ENCODE data around the gene DAP. TPM values are rescaled to one million over a fixed set of nuclear protein-coding genes. Genes with fewer than 3 reads are reported as not detected.

Gene DAP
- polyA plus RNA-seq, 3 donors: 119 to 128 (median 126) TPM

- no peak for DNase-seq (ENCODE audit: low read depth in 3 of 3, low spot score in 2 of 3)
Measured at GRCh38 chr5:10712574-10713366, 48.3 kb downstream of the DAP start.

GRCh38 chr5:10711562-10711961 lies 49.5 kb downstream of the DAP start:
- DNase-seq (ENCODE audit: low read depth in 3 of 3, low spot score in 2 of 3): no peak

GRCh38 chr5:10710513-10711128 lies 50.4 kb downstream of the DAP start:
- DNase-seq (ENCODE audit: low read depth in 3 of 3, low spot score in 2 of 3): no peak

GRCh38 chr5:10709933-10710332 lies 51.1 kb downstream of the DAP start:
- no peak for DNase-seq (ENCODE audit: low read depth in 3 of 3, low spot score in 2 of 3)

GRCh38 chr5:10709409-10709808 lies 51.6 kb downstream of the DAP start:
- DNase-seq (ENCODE audit: low read depth in 3 of 3, low spot score in 2 of 3): no peak

GRCh38 chr5:10708189-10708944 lies 52.7 kb downstream of the DAP start:
- DNase-seq (ENCODE audit: low read depth in 3 of 3, low spot score in 2 of 3): no peak

GRCh38 chr5:10707198-10708142 lies 53.6 kb downstream of the DAP start:
- no peak for DNase-seq (ENCODE audit: low read depth in 3 of 3, low spot score in 2 of 3)

GRCh38 chr5:10706326-10706725 lies 54.7 kb downstream of the DAP start:
- no peak for DNase-seq (ENCODE audit: low read depth in 3 of 3, low spot score in 2 of 3)

GRCh38 chr5:10705747-10706146 lies 55.3 kb downstream of the DAP start:
- no peak for DNase-seq (ENCODE audit: low read depth in 3 of 3, low spot score in 2 of 3)

- DNase-seq (ENCODE audit: low read depth in 3 of 3, low spot score in 2 of 3): no peak
Measured at GRCh38 chr5:10704949-10705621, 55.9 kb downstream of the DAP start.

GRCh38 chr5:10703676-10704075 lies 57.4 kb downstream of the DAP start:
- DNase-seq (ENCODE audit: low read depth in 3 of 3, low spot score in 2 of 3): no peak

- no peak for DNase-seq (ENCODE audit: low read depth in 3 of 3, low spot score in 2 of 3)
Measured at GRCh38 chr5:10702911-10703491, 58.0 kb downstream of the DAP start.

GRCh38 chr5:10702040-10702629 lies 58.9 kb downstream of the DAP start:
- no peak for DNase-seq (ENCODE audit: low read depth in 3 of 3, low spot score in 2 of 3)

- peak in 1 of 3 donors; percentile 24 for DNase-seq (ENCODE audit: low read depth in 3 of 3, low spot score in 2 of 3)
Measured at GRCh38 chr5:10701567-10702039, 59.4 kb downstream of the DAP start.

GRCh38 chr5:10700516-10700915 lies 60.5 kb downstream of the DAP start:
- DNase-seq (ENCODE audit: low read depth in 3 of 3, low spot score in 2 of 3): no peak

GRCh38 chr5:10699987-10700386 lies 61.0 kb downstream of the DAP start:
- DNase-seq (ENCODE audit: low read depth in 3 of 3, low spot score in 2 of 3): no peak

GRCh38 chr5:10699281-10699874 lies 61.7 kb downstream of the DAP start:
- no peak for DNase-seq (ENCODE audit: low read depth in 3 of 3, low spot score in 2 of 3)

GRCh38 chr5:10695759-10696543 lies 65.1 kb downstream of the DAP start:
- no peak for DNase-seq (ENCODE audit: low read depth in 3 of 3, low spot score in 2 of 3)

All from right renal cortex interstitium (tissue), 3 donors.